B cell (primary cell): ENCODE measurements around the gene GPA33. TPM values are rescaled to one million over a fixed set of nuclear protein-coding genes. Genes with fewer than 3 reads are reported as not detected.

Source experiments
- ATAC-seq: fragments of 200-7000 bp; cut with Tn5 transposase; one replicate; pipeline ENCODE4 v1.10.0; 2021; ENCODE audit warnings: low read depth, mild to moderate bottlenecking, moderate number of reproducible peaks, moderate library complexity
- CTCF ChIA-PET: fragments of 350-600 bp; sonication (Branson Sonifier 250); formaldehyde crosslinking; loops from one replicate; lab custom pipeline; 2021; ENCODE audit warnings: antibody characterized with exemption, inconsistent platforms; lab: Charles Lee
- POLR2A ChIA-PET: fragments of 350-600 bp; sonication (Branson Sonifier 250); formaldehyde crosslinking; loops from one replicate; lab custom pipeline; 2021; ENCODE audit warnings: antibody characterized with exemption; lab: Charles Lee
- DNase-seq: peaks from one replicate; pipeline ENCODE4 v3.0.0; 2013
- H2AFZ ChIP-seq: 2 replicates; pipeline ENCODE4 v1.6.1; 2012; ENCODE audit warnings: mild to moderate bottlenecking, low read depth, low read length; ENCODE audit not compliant: insufficient read depth, poor library complexity, severe bottlenecking
- H3K27ac ChIP-seq, 2 donors: 1 replicate in 1 of 2; 2 replicates in 1 of 2; pipeline ENCODE4 v1.5.1; 2012 to 2013; ENCODE audit warnings: low read length in 2 of 2, mild to moderate bottlenecking in 2 of 2, moderate library complexity in 1 of 2
- H3K27me3 ChIP-seq, 4 experiments: fragments of 200-600 bp in 1 of 4; sonication (generic) in 1 of 4; replicated peaks in 1 of 4; 1 replicate in 2 of 4; 2 replicates in 2 of 4; pipeline versions ENCODE4 v1.6.1 to v1.7.0; 2013 to 2016; ENCODE audit warnings: low read length in 3 of 4, mild to moderate bottlenecking in 2 of 4, mixed read lengths in 1 of 4, moderate library complexity in 1 of 4; ENCODE audit not compliant: insufficient read depth in 4 of 4, control insufficient read depth in 3 of 4; ENCODE audit errors: control extremely low read depth in 1 of 4
- H3K36me3 ChIP-seq, 2 experiments: replicated peaks in 1 of 2; 1 replicate in 1 of 2; 2 replicates in 1 of 2; pipeline versions ENCODE4 v1.6.1 to v1.7.1; 2013; ENCODE audit warnings: low read length in 1 of 2; ENCODE audit not compliant: insufficient read depth in 2 of 2, control insufficient read depth in 1 of 2; ENCODE audit errors: control extremely low read depth in 1 of 2, extremely low read depth in 1 of 2
- H3K4me1 ChIP-seq, 2 donors: fragments of 200-600 bp in 1 of 2; sonication (generic) in 1 of 2; 1 replicate in 1 of 2; 2 replicates in 1 of 2; pipeline versions ENCODE4 v1.5.1 to v1.6.1; 2013 to 2017; ENCODE audit warnings: low read length in 2 of 2; ENCODE audit not compliant: control insufficient read depth in 2 of 2, insufficient read depth in 2 of 2
- H3K4me2 ChIP-seq: replicated peaks from 2 replicates; pipeline ENCODE3; 2012; ENCODE audit warnings: mild to moderate bottlenecking, low read depth, low read length; ENCODE audit not compliant: poor library complexity, severe bottlenecking
- H3K4me3 ChIP-seq, 5 experiments: fragments of 200-600 bp in 1 of 5; sonication (generic) in 1 of 5; 1 replicate in 3 of 5; 2 replicates in 2 of 5; pipeline versions ENCODE4 v1.5.1 to v1.7.0; 2011 to 2016; ENCODE audit warnings: low read length in 4 of 5, mild to moderate bottlenecking in 4 of 5, low read depth in 2 of 5, control low read depth in 1 of 5, moderate library complexity in 1 of 5; ENCODE audit not compliant: insufficient read depth in 1 of 5; ENCODE audit errors: control extremely low read depth in 1 of 5, extremely low read depth in 1 of 5
- H3K79me2 ChIP-seq: fragments of 200-600 bp; sonication (generic); one replicate; pipeline ENCODE4 v1.6.0; 2016; ENCODE audit warnings: low read length; ENCODE audit not compliant: control insufficient read depth, insufficient read depth
- H3K9ac ChIP-seq: fragments of 200-600 bp; sonication (generic); 2 replicates; pipeline ENCODE4 v1.6.1; 2017; ENCODE audit warnings: mild to moderate bottlenecking, low read length, moderate library complexity
- H3K9me3 ChIP-seq, 3 donors: one replicate each; pipeline versions ENCODE4 v1.6.1 to v1.7.1; 2013; ENCODE audit warnings: low read length in 2 of 3; ENCODE audit not compliant: control insufficient read depth in 2 of 3, insufficient read depth in 1 of 3; ENCODE audit errors: control extremely low read depth in 1 of 3
- H4K20me1 ChIP-seq: 2 replicates; pipeline ENCODE4 v1.6.0; 2012; ENCODE audit warnings: mild to moderate bottlenecking, low read length; ENCODE audit not compliant: insufficient read depth, control insufficient read depth, poor library complexity, severe bottlenecking
- H3K27ac Mint-ChIP-seq: one replicate; pipeline ENCODE4 v1.8.0; 2021; ENCODE audit warnings: mixed read lengths
- H3K27me3 Mint-ChIP-seq: one replicate; pipeline ENCODE4 v1.8.0; 2021; ENCODE audit warnings: mixed read lengths
- H3K4me1 Mint-ChIP-seq: one replicate; pipeline ENCODE4 v1.8.0; 2021; ENCODE audit warnings: mixed read lengths
- H3K4me3 Mint-ChIP-seq: one replicate; pipeline ENCODE4 v1.8.0; 2021; ENCODE audit warnings: mixed read lengths
- H3K9me3 Mint-ChIP-seq: one replicate; pipeline ENCODE4 v1.8.0; 2022; ENCODE audit warnings: mixed read lengths; ENCODE audit not compliant: insufficient read depth
- EZH2 ChIP-seq: IDR thresholded peaks from 2 replicates; pipeline ENCODE4 v1.6.1; 2012; ENCODE audit warnings: borderline replicate concordance, low read depth, mild to moderate bottlenecking, moderate library complexity, low read length; ENCODE audit not compliant: insufficient read depth, poor library complexity, severe bottlenecking
- WGBS: methylation state at CpG from one replicate; pipeline ENCODE4 v1.1.5; 2013; ENCODE audit warnings: missing lambda C conversion rate; ENCODE audit not compliant: insufficient coverage; 5-methylcytosine and 5-hydroxymethylcytosine counted together
- intact Hi-C: fragments of 100-400 bp; cut with micrococcal nuclease; formaldehyde crosslinking; loops from one replicate; pipeline ENCODE4 v1.10.0; 2022
- polyA plus RNA-seq: library from polyadenylated mRNA; depleted of rRNA; stranded (reverse); fragments of >200 nt; gene quantifications from 2 replicates; pipeline ENCODE4 v1.2.3, GENCODE V29; 2012
- total RNA-seq, 2 donors: library from RNA; stranded (reverse); fragments of 120-200 nt in 1 of 2; gene quantifications; 1 replicate in 1 of 2; 2 replicates in 1 of 2; pipeline versions ENCODE4 v1.2.3 to v1.2.4, GENCODE V29; 2013 to 2022
- TF ChIP-seq, protein P1 (sequence below): fragments of 200-600 bp; IDR thresholded peaks from one replicate; pipeline ENCODE4 v1.8.0; 2022; ENCODE audit warnings: antibody characterized with exemption, mild to moderate bottlenecking

The GPA33 gene
- total and polyA plus RNA-seq, 2 donors (not counting 1 experiment from before 2014, with no cell fraction given): 0.91 to 2.4 TPM

DNA sequence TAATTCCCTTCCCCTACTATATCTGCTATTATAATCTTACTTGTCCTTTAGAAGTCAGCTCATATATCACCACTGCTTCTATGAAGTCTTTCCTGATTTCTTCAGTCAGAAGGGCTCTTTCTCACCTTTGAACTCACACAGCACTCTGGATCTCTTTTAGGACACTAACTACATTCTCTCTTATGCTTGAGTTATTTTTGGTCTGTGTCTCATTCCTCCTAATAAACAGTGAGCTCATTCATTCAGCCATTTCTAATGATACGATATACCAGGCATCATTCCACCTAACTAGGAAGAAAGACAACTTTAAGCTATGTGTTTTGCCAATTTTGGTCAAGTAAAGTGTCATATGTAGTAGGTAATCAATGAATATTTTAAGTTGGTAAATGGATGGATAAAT lies 2.5 kb upstream of the GPA33 start:
- CTCF ChIA-PET: interaction anchor here (0.7 to 1.8 kb wide), 3 partner anchors 34 to 410 kb away, joined by 3 to 8 read pairs (median 3); no protein-coding TSS in a partner anchor
- Histone ChIP-seq H2AFZ (no peak overlapping the region), H3K4me3 (no peak overlapping the region), H3K9me3 (peaks cover 0 to 1% (median 0%) of the 10 kb centered on the region in 3 donors), H3K4me2 (no peak overlapping the region), H3K36me3 (no peaks in the 10 kb centered on the region), H4K20me1 (no peaks in the 10 kb centered on the region), H3K4me1 (peaks cover 17 to 18% of the 10 kb centered on the region in 2 donors), H3K79me2 (no peaks in the 10 kb centered on the region), H3K9ac (no peak overlapping the region), H3K27ac (no peak overlapping the region), H3K27me3 (no peaks in the 10 kb centered on the region)
- Mint-ChIP-seq H3K4me3 (no peak overlapping the region), H3K4me1 (peaks cover 16% of the 10 kb centered on the region), H3K9me3 (no peaks in the 10 kb centered on the region), H3K27ac (no peak overlapping the region), H3K27me3 (peaks cover 7% of the 10 kb centered on the region)
- POLR2A ChIA-PET: interaction anchor here (0.6 kb wide), 1 partner anchor 130 kb away, joined by 3 read pairs; no protein-coding TSS in a partner anchor
- TF ChIP-seq, protein P1, sequence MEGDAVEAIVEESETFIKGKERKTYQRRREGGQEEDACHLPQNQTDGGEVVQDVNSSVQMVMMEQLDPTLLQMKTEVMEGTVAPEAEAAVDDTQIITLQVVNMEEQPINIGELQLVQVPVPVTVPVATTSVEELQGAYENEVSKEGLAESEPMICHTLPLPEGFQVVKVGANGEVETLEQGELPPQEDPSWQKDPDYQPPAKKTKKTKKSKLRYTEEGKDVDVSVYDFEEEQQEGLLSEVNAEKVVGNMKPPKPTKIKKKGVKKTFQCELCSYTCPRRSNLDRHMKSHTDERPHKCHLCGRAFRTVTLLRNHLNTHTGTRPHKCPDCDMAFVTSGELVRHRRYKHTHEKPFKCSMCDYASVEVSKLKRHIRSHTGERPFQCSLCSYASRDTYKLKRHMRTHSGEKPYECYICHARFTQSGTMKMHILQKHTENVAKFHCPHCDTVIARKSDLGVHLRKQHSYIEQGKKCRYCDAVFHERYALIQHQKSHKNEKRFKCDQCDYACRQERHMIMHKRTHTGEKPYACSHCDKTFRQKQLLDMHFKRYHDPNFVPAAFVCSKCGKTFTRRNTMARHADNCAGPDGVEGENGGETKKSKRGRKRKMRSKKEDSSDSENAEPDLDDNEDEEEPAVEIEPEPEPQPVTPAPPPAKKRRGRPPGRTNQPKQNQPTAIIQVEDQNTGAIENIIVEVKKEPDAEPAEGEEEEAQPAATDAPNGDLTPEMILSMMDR: no peak
- no peak for TF ChIP-seq EZH2
- DNase-seq (no peak), ATAC-seq (no peak)
- intact Hi-C loops: no loop called here
- WGBS: no CpG with 5 or more reads among the region's 1 CpG

DNA sequence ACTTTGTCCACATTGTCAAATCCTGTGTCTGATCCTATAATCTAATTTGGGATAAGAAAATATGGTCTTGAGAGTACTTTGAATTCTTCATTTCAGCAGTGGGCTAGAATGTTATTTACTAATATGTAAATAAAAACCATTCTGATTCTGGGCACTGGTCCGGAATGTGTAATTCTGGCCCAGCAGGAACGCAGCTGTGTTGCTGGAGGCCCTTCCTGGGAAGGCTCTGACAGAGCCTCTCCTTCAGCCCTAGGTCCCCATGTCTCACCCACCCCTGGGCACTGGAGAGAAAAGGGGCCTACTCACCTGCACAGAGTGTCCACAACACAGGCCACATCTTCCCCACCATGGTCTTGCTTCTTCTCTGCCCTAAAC lies 251 bp downstream of the GPA33 start:
- Histone ChIP-seq H3K27ac (peak overlapping the region; percentile 80 to 82), H3K9me3 (no peaks in the 10 kb centered on the region), H3K9ac (peak overlapping the region; percentile 13), H3K4me1 (peaks cover 17 to 18% of the 10 kb centered on the region in 2 donors), H3K4me2 (peak overlapping the region; percentile 52), H3K27me3 (no peaks in the 10 kb centered on the region), H3K79me2 (no peaks in the 10 kb centered on the region), H3K4me3 (no peak overlapping the region), H3K36me3 (no peaks in the 10 kb centered on the region), H4K20me1 (no peaks in the 10 kb centered on the region), H2AFZ (peak overlapping the region; percentile 75)
- H3K27ac Mint-ChIP-seq: peak overlapping the region; percentile 86
- ATAC-seq: no peak
- peaks cover 16% of the 10 kb centered on the region for H3K4me1 Mint-ChIP-seq
- no peaks in the 10 kb centered on the region for H3K9me3 Mint-ChIP-seq
- CTCF ChIA-PET: interaction anchor here (1.6 kb wide), 1 partner anchor 30 kb away, joined by 5 read pairs; no protein-coding TSS in a partner anchor
- POLR2A ChIA-PET: no interaction called here
- H3K4me3 Mint-ChIP-seq: no peak overlapping the region
- DNase-seq: no peak
- WGBS: 92% methylated on average over 2 of the region's 2 CpGs
- peaks cover 7% of the 10 kb centered on the region for H3K27me3 Mint-ChIP-seq
- TF ChIP-seq EZH2: no peak
- TF ChIP-seq, protein P1: no peak
- intact Hi-C loops: no loop called here
